C4-2B (cell line): ENCODE results near the gene FAM81B.

Source experiments
- CTCF ChIP-seq: fragments of 450-650 bp; conservative IDR thresholded peaks from 2 replicates; pipeline ENCODE4 v1.5.1; 2017; ENCODE audit warnings: mild to moderate bottlenecking
- ZFX ChIP-seq: fragments of 450-650 bp; IDR thresholded peaks from 2 replicates; pipeline ENCODE4 v1.6.1; 2017

GRCh38 chr5:95484421-95484820, 93.3 kb downstream of the FAM81B start:
- TF ChIP-seq CTCF (no peak), ZFX (no peak)
